ENCODE results near the gene GRM7.

DNA sequence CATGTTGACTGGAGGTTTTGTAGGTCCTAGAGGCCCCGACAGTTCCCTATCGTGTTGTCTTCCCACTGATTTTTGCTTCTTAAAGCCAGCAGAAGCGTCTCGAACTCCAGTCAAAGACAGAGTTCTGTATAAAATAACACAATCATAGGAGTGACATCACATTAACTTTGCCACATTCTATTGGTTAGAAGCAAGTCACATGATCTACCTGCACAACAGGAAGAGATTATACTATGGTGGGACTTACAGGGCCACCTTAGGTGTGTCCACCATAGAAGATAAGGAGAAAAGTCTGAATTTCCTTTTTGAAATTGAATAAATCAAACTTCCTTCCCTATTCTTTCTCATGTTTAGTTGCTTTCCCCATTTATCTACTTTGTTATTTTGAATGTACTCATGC lies 365.5 kb downstream of the GRM7 start:
- TF ChIP-seq, protein P1, sequence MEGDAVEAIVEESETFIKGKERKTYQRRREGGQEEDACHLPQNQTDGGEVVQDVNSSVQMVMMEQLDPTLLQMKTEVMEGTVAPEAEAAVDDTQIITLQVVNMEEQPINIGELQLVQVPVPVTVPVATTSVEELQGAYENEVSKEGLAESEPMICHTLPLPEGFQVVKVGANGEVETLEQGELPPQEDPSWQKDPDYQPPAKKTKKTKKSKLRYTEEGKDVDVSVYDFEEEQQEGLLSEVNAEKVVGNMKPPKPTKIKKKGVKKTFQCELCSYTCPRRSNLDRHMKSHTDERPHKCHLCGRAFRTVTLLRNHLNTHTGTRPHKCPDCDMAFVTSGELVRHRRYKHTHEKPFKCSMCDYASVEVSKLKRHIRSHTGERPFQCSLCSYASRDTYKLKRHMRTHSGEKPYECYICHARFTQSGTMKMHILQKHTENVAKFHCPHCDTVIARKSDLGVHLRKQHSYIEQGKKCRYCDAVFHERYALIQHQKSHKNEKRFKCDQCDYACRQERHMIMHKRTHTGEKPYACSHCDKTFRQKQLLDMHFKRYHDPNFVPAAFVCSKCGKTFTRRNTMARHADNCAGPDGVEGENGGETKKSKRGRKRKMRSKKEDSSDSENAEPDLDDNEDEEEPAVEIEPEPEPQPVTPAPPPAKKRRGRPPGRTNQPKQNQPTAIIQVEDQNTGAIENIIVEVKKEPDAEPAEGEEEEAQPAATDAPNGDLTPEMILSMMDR (IDR thresholded peaks at IDR 0.05): no peak
- no peak for TF ChIP-seq POLR2A (IDR thresholded peaks at IDR 0.05)
